T47D (cell line): ENCODE data around the gene BID.

Experiments used
- DNase-seq, 2 experiments: peaks; one replicate each; pipeline versions ENCODE4 v3.0.0 to v3.0.0-alpha.2; 2011 to 2012; ENCODE audit warnings: low read depth in 1 of 2, low spot score in 1 of 2
- JUND ChIP-seq: IDR thresholded peaks from 2 replicates; pipeline ENCODE4 v1.6.1; 2012; ENCODE audit warnings: low read depth
- in situ Hi-C: cut with HindIII; loops from 2 replicates; pipeline ENCODE4 v1.10.0; 2016; ENCODE audit warnings: low sequenced_read_pairs, low pct_unique_long_range_greater_than_20kb

Gene BID

GRCh38 chr22:17684245-17684644 is 90.0 kb downstream of the BID start:
- DNase-seq, result no peak
- in situ Hi-C loops, result no loop called here
- TF ChIP-seq JUND, result no peak
